HepG2 (cell line): ENCODE data around the gene MYL9. TPM values are rescaled to one million over a fixed set of nuclear protein-coding genes. Genes with fewer than 3 reads are reported as not detected.
A peak's percentile ranks its signal among the peaks of the same experiment; 100 is the strongest.

Source experiments
- BCL3 ChIP-seq: sonication (generic); formaldehyde crosslinking; IDR thresholded peaks from 2 replicates; pipeline ENCODE4 v1.5.1; 2020; ENCODE audit warnings: mild to moderate bottlenecking, missing genetic modification reagents, moderate library complexity
- ETS1 ChIP-seq: sonication (generic); formaldehyde crosslinking; IDR thresholded peaks from 2 replicates; pipeline ENCODE4 v1.4.0; 2020; ENCODE audit warnings: missing genetic modification reagents
- IRF1 ChIP-seq: sonication (generic); formaldehyde crosslinking; IDR thresholded peaks from 2 replicates; pipeline ENCODE4 v1.4.0; 2020; ENCODE audit warnings: low read depth, mild to moderate bottlenecking, missing genetic modification reagents
- ISL2 ChIP-seq: sonication (generic); formaldehyde crosslinking; IDR thresholded peaks from 2 replicates; pipeline ENCODE4 v1.5.0; 2020; ENCODE audit warnings: missing genetic modification reagents
- KLF15 ChIP-seq: sonication (generic); formaldehyde crosslinking; IDR thresholded peaks from 2 replicates; pipeline ENCODE4 v1.8.1; 2023; ENCODE audit warnings: borderline replicate concordance, mild to moderate bottlenecking, inconsistent platforms, missing genetic modification reagents, mixed read lengths
- MAX ChIP-seq: IDR thresholded peaks from 2 replicates; pipeline ENCODE4 v1.6.1; 2012; ENCODE audit warnings: inconsistent platforms
- MEF2D ChIP-seq: sonication (generic); formaldehyde crosslinking; IDR thresholded peaks from 2 replicates; pipeline ENCODE4 v1.5.1; 2020; ENCODE audit warnings: mild to moderate bottlenecking, missing genetic modification reagents
- NCOA1 ChIP-seq: sonication (generic); formaldehyde crosslinking; IDR thresholded peaks from 2 replicates; pipeline ENCODE4 v1.9.0; 2021; ENCODE audit warnings: missing genetic modification reagents
- NPAS2 ChIP-seq: sonication (generic); formaldehyde crosslinking; IDR thresholded peaks from 2 replicates; pipeline ENCODE4 v1.8.0; 2022; ENCODE audit warnings: mild to moderate bottlenecking, missing genetic modification reagents, borderline replicate concordance
- POGZ ChIP-seq: sonication (generic); formaldehyde crosslinking; IDR thresholded peaks from 2 replicates; pipeline ENCODE4 v1.4.0; 2020; ENCODE audit warnings: mild to moderate bottlenecking, missing genetic modification reagents
- POLR2A ChIP-seq, 2 experiments: IDR thresholded peaks; 2 replicates each; pipeline ENCODE4 v1.6.1; 2011; ENCODE audit warnings: low read depth in 2 of 2, low read length in 2 of 2, mild to moderate bottlenecking in 1 of 2, moderate library complexity in 1 of 2; ENCODE audit not compliant: insufficient read depth in 1 of 2
- PPARG ChIP-seq: conservative IDR thresholded peaks from 2 replicates; pipeline ENCODE4 v1.6.1; 2016; ENCODE audit warnings: missing biosample characterization, missing genetic modification reagents
- SMYD3 ChIP-seq: sonication (generic); formaldehyde crosslinking; IDR thresholded peaks from 2 replicates; pipeline ENCODE4 v1.8.1; 2023; ENCODE audit warnings: mild to moderate bottlenecking, missing genetic modification reagents
- SP140L ChIP-seq: sonication (generic); formaldehyde crosslinking; IDR thresholded peaks from 2 replicates; pipeline ENCODE4 v1.4.0; 2020; ENCODE audit warnings: missing genetic modification reagents, borderline replicate concordance
- TEAD3 ChIP-seq: optimal IDR thresholded peaks from 2 replicates; pipeline ENCODE3; 2016; ENCODE audit warnings: borderline replicate concordance
- TFAP4 ChIP-seq: sonication (generic); IDR thresholded peaks from 2 replicates; pipeline ENCODE4 v1.6.1; 2016; ENCODE audit warnings: low read depth, borderline replicate concordance
- TRIM22 ChIP-seq: fragments of 450-650 bp; IDR thresholded peaks from 2 replicates; pipeline ENCODE4 v1.6.1; 2017
- U2AF1 ChIP-seq: fragments of 200-400 bp; formaldehyde crosslinking; optimal IDR thresholded peaks from 2 replicates; pipeline ENCODE3; 2017; ENCODE audit warnings: mild to moderate bottlenecking, low read depth, low read length
- ZNF180 ChIP-seq: sonication (generic); formaldehyde crosslinking; IDR thresholded peaks from 2 replicates; pipeline ENCODE4 v1.4.0; 2020; ENCODE audit warnings: low read depth, missing genetic modification reagents, borderline replicate concordance
- ZNF441 ChIP-seq: sonication (generic); formaldehyde crosslinking; IDR thresholded peaks from 2 replicates; pipeline ENCODE4 v1.7.0; 2021; ENCODE audit warnings: missing genetic modification reagents, borderline replicate concordance
- ZNF740 ChIP-seq: sonication (generic); formaldehyde crosslinking; IDR thresholded peaks from 2 replicates; pipeline ENCODE4 v1.4.0; 2020; ENCODE audit warnings: missing genetic modification reagents
- polyA plus RNA-seq, 8 experiments: library from polyadenylated mRNA; depleted of rRNA in 3 of 8; stranded (reverse) in 7 of 8; unstranded in 1 of 8; fragments of >200 nt; fragmentation: Illumina TruSeq in 4 of 8; extraction: Trizol in 4 of 8; gene quantifications; 2 replicates each; pipeline versions ENCODE4 v1.2.1 to v1.2.3, GENCODE V29; 2011 to 2016; ENCODE audit warnings: low read depth in 4 of 8, missing spikeins in 1 of 8, mixed read lengths in 1 of 8; ENCODE audit not compliant: insufficient read depth in 1 of 8
- total RNA-seq, 5 experiments: library from RNA; depleted of rRNA; stranded (reverse); fragments of >200 nt; fragmentation: Illumina TruSeq; extraction: Trizol; gene quantifications; 2 replicates each; pipeline ENCODE4 v1.2.3, GENCODE V29; 2016; ENCODE audit warnings: low read depth in 1 of 5

The MYL9 gene
- total and polyA plus RNA-seq, 2 of the 13 experiments (the other 11 are each of a cell fraction or from before 2014, with no cell fraction given) = 0.87 to 2.2 TPM

- TF ChIP-seq U2AF1 = no peak
- TF ChIP-seq ZNF441 (CRISPR knock-in tag) = no peak
- TF ChIP-seq ZNF740 (CRISPR knock-in tag) = no peak
- no peak for TF ChIP-seq KLF15 (CRISPR knock-in tag)
- no peak for TF ChIP-seq POGZ (CRISPR knock-in tag)
- no peak for TF ChIP-seq ISL2
- TF ChIP-seq BCL3 (CRISPR knock-in tag) = no peak
- TF ChIP-seq SP140L = no peak
- no peak for TF ChIP-seq MAX
- TF ChIP-seq NCOA1 (CRISPR knock-in tag) = no peak
- TF ChIP-seq IRF1 = peak; percentile 53; the same call in 1 of the 2 replicates
- TF ChIP-seq MEF2D (CRISPR knock-in tag) = no peak; the same call in 1 of the 2 replicates
- TF ChIP-seq POLR2A (IDR thresholded peaks at IDR 0.05; ENCODE audit: insufficient read depth in 1 of 2, low read depth in 2 of 2, low read length in 2 of 2) = peak in 1 of 2 experiments; percentile 5; a peak in 2 of 4 replicates
- no peak for TF ChIP-seq ETS1 (CRISPR knock-in tag)
- no peak for TF ChIP-seq PPARG (CRISPR knock-in tag)
- no peak for TF ChIP-seq ZNF180 (CRISPR knock-in tag)
- no peak for TF ChIP-seq TRIM22
- TF ChIP-seq TEAD3 (CRISPR knock-in tag) = peak; percentile 6
- TF ChIP-seq NPAS2 (CRISPR knock-in tag) = no peak
- no peak for TF ChIP-seq SMYD3
- peak; percentile 57; the same call in 1 of the 2 replicates for TF ChIP-seq TFAP4
Observed at GRCh38 chr20:36573798-36574365, 32.6 kb downstream of the MYL9 start (continued).
